ENCODE data around the gene ZBTB8OS. TPM values are rescaled to one million over a fixed set of nuclear protein-coding genes. Genes with fewer than 3 reads are reported as not detected.

The ZBTB8OS gene
- total and polyA plus RNA-seq, 2 donors (not counting 3 experiments of a cell fraction or from before 2014, with no cell fraction given) = 28.3 to 38.0 TPM

DNA sequence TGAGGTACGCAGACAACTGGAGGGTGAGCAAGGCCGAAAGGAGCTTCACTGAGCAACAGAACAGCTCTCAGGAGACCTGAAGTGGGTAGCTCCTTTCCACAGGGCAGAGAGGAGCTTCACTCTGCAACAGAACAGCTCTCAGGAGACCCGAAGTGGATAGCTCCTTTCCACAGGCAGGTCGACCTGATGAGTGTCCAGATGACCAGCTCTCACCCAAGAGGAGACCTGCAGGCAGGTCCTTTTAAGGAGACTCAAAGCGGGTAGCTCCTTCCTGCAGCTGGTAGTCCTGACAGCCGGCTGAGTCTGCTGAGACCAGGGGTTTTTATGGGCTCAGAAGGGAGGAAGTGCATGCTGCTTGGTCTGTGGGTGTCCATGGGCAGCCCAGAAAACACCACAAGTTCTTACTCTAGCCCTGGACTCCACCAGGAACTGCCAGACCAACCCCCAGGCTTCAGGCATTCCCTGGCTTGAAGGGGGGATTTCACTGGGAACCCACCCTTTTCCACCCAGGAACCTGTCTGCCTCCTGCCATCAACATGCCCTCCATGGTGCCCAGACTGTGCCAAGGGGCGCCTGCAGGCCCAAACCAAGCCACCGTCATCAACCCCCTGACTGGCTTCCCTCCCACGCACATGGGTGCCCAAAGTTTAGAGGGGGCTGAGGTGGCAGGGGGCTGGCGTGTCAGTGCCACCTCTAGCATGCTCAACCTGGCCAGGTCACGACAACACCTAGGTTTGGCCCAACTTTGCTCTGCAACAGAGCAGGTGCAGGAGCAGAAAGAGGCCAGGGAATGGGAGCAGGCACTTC lies 43.6 kb downstream of the ZBTB8OS start:
- FAIRE-seq (no peak), DNase-seq (ENCODE audit: low read depth, low spot score) (no peak)
- H3K9me1 ChIP-seq (replicated peaks; ENCODE audit: control insufficient read depth, extremely low read depth, insufficient read depth, low read length) = no peaks in the 10 kb centered on the region
- CTCF ChIA-PET = interaction anchor here (0.8 to 1.8 kb wide), 4 partner anchors 9 to 20 kb away, joined by 3 to 4 read pairs (median 4); no protein-coding TSS in a partner anchor
- BruUV-seq (replicated peaks) = no TSS peak
- no peaks in the 10 kb centered on the region for H4K20me1 ChIP-seq (replicated peaks; ENCODE audit: control insufficient read depth, extremely low read depth, insufficient read depth, low read length)
- no peaks in the 10 kb centered on the region for H3K9me3 ChIP-seq (replicated peaks; ENCODE audit: control insufficient read depth, insufficient read depth, low read length)
- H3K79me2 ChIP-seq (ENCODE audit: control insufficient read depth, insufficient read depth, low read length) = no peaks in the 10 kb centered on the region
- no peaks in the 10 kb centered on the region for H3K27me3 ChIP-seq (ENCODE audit: control insufficient read depth in 2 of 2, insufficient read depth in 2 of 2, low read length in 2 of 2)
- dilution Hi-C loops (cut with MboI; ENCODE audit: extremely low pct_ligation_motif_present, low sequenced_read_pairs) = no loop called here
- intact Hi-C loops (cut with micrococcal nuclease) = no loop called here
- POLR2A ChIA-PET = no interaction called here
- H3K4me2 ChIP-seq (ENCODE audit: insufficient read depth, low read length) = no peak overlapping the region
- H3K27ac ChIP-seq (ENCODE audit: insufficient read depth, low read depth, low read length) = no peak overlapping the region
- no peak overlapping the region for H2AFZ ChIP-seq (ENCODE audit: low read depth, low read length)
- peaks cover 0 to 2% of the 10 kb centered on the region in 2 experiments for H3K36me3 ChIP-seq (ENCODE audit: control insufficient read depth in 2 of 2, extremely low read depth in 1 of 2, insufficient read depth in 2 of 2, low read length in 2 of 2)
- H3K9ac ChIP-seq (replicated peaks; ENCODE audit: extremely low read depth, insufficient read depth, low read length) = no peak overlapping the region
- no peaks in the 10 kb centered on the region for H3K4me1 ChIP-seq (ENCODE audit: control insufficient read depth, extremely low read depth, insufficient read depth, low read length)
- no peak overlapping the region for H3K4me3 ChIP-seq (replicated peaks in 1 of 3; ENCODE audit: insufficient read depth in 1 of 3, low read depth in 1 of 3, low read length in 3 of 3)
- TF ChIP-seq FOS (IDR thresholded peaks at IDR 0.05; ENCODE audit: borderline replicate concordance, insufficient read depth, low read length) = no peak
- no peak for TF ChIP-seq MAX (IDR thresholded peaks at IDR 0.05; ENCODE audit: insufficient read depth, insufficient read length)
- no peak for TF ChIP-seq MYC (IDR thresholded peaks at IDR 0.05; ENCODE audit: low read depth, low read length)
- TF ChIP-seq GATA2 (IDR thresholded peaks at IDR 0.05; ENCODE audit: insufficient read depth, insufficient read length, low read depth, low read length) = no peak
- TF ChIP-seq, protein P1, sequence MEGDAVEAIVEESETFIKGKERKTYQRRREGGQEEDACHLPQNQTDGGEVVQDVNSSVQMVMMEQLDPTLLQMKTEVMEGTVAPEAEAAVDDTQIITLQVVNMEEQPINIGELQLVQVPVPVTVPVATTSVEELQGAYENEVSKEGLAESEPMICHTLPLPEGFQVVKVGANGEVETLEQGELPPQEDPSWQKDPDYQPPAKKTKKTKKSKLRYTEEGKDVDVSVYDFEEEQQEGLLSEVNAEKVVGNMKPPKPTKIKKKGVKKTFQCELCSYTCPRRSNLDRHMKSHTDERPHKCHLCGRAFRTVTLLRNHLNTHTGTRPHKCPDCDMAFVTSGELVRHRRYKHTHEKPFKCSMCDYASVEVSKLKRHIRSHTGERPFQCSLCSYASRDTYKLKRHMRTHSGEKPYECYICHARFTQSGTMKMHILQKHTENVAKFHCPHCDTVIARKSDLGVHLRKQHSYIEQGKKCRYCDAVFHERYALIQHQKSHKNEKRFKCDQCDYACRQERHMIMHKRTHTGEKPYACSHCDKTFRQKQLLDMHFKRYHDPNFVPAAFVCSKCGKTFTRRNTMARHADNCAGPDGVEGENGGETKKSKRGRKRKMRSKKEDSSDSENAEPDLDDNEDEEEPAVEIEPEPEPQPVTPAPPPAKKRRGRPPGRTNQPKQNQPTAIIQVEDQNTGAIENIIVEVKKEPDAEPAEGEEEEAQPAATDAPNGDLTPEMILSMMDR (IDR thresholded peaks at IDR 0.05; ENCODE audit: extremely low read depth in 1 of 2, insufficient read depth in 1 of 2, low read depth in 1 of 2, low read length in 2 of 2) = no peak
- TF ChIP-seq POLR2A (IDR thresholded peaks at IDR 0.05; ENCODE audit: low read depth, low read length) = no peak
